HG02973 (cell line): ENCODE data around the gene DHCR7.

Experiments
- ATAC-seq: cut with Tn5 transposase; IDR thresholded peaks from one replicate; pipeline ENCODE4 v1.9.1; 2021; ENCODE audit warnings: moderate library complexity; ENCODE audit not compliant: unreplicated experiment

Gene DHCR7

GRCh38 chr11:71478528-71478840 is 30.3 kb upstream of the DHCR7 start:
- ATAC-seq, result no peak

- ATAC-seq, result no peak
Measured at GRCh38 chr11:71477641-71478527, 29.7 kb upstream of the DHCR7 start.

- ATAC-seq, result no peak
Measured at GRCh38 chr11:71476926-71477640, 28.9 kb upstream of the DHCR7 start.

- no peak for ATAC-seq
Measured at GRCh38 chr11:71476031-71476430, 27.8 kb upstream of the DHCR7 start.

- ATAC-seq, result no peak
Measured at GRCh38 chr11:71474771-71475483, 26.7 kb upstream of the DHCR7 start.

- ATAC-seq, result no peak
Measured at GRCh38 chr11:71474141-71474770, 26.1 kb upstream of the DHCR7 start.

- no peak for ATAC-seq
Measured at GRCh38 chr11:71473793-71474080, 25.5 kb upstream of the DHCR7 start.

GRCh38 chr11:71472941-71473792 is 25.0 kb upstream of the DHCR7 start:
- ATAC-seq, result no peak

GRCh38 chr11:71472357-71472885 is 24.2 kb upstream of the DHCR7 start:
- ATAC-seq, result no peak

GRCh38 chr11:71470946-71471345 is 22.8 kb upstream of the DHCR7 start:
- no peak for ATAC-seq

GRCh38 chr11:71467164-71467563 is 19.0 kb upstream of the DHCR7 start:
- no peak for ATAC-seq

GRCh38 chr11:71466358-71466757 is 18.2 kb upstream of the DHCR7 start:
- ATAC-seq, result no peak

GRCh38 chr11:71465054-71465453 is 16.9 kb upstream of the DHCR7 start:
- no peak for ATAC-seq

- no peak for ATAC-seq
Measured at GRCh38 chr11:71463331-71464211, 15.4 kb upstream of the DHCR7 start.

GRCh38 chr11:71462726-71463125 is 14.5 kb upstream of the DHCR7 start:
- no peak for ATAC-seq

- no peak for ATAC-seq
Measured at GRCh38 chr11:71461696-71462095, 13.5 kb upstream of the DHCR7 start.

GRCh38 chr11:71459767-71460320 is 11.7 kb upstream of the DHCR7 start:
- ATAC-seq, result no peak

- ATAC-seq, result no peak
Measured at GRCh38 chr11:71459076-71459766, 11.0 kb upstream of the DHCR7 start.
